Measurements from ENCODE around the gene LDB1. TPM values are rescaled to one million over a fixed set of nuclear protein-coding genes. Genes with fewer than 3 reads are reported as not detected.

Gene LDB1
- total and polyA plus RNA-seq, 2 donors (not counting 3 experiments of a cell fraction or from before 2014, with no cell fraction given): 65.7 to 137 TPM

DNA sequence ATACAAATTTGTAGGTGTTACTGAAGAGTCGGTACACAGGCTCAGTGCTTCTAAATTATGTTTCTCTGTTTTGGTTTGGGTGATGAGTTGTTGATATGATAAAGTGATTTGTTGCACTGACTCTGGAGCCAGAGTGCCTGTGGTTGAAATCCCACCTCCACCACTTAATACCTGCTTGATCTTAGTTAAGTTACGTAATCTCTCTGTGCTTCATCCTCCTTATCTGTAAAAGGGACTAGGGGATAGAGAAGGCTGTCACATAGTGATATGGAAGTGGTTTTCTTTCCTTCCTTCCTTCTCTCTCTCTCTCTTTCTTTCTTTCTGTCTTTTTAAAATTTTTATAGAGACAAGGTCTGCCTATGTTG lies 55.7 kb downstream of the LDB1 start:
- no peak overlapping the region for H3K27ac ChIP-seq (ENCODE audit: insufficient read depth, low read depth, low read length)
- no peak overlapping the region for H3K4me3 ChIP-seq (replicated peaks in 1 of 3; ENCODE audit: insufficient read depth in 1 of 3, low read depth in 1 of 3, low read length in 3 of 3)
- no TSS peak for BruUV-seq (replicated peaks)

More for the DNA sequence above, 55.7 kb downstream of the LDB1 start:
- peaks cover 30% of the 10 kb centered on the region for H3K79me2 ChIP-seq (ENCODE audit: control insufficient read depth, insufficient read depth, low read length)
- H4K20me1 ChIP-seq (replicated peaks; ENCODE audit: control insufficient read depth, extremely low read depth, insufficient read depth, low read length): no peaks in the 10 kb centered on the region
- peak overlapping the region; percentile 60 for H3K4me2 ChIP-seq (ENCODE audit: insufficient read depth, low read length)
- CTCF ChIA-PET: no interaction called here
- H3K4me1 ChIP-seq (ENCODE audit: control insufficient read depth, extremely low read depth, insufficient read depth, low read length): peaks cover 14% of the 10 kb centered on the region
- TF ChIP-seq POLR2A (IDR thresholded peaks at IDR 0.05; ENCODE audit: low read depth, low read length): no peak
- TF ChIP-seq, protein P1, sequence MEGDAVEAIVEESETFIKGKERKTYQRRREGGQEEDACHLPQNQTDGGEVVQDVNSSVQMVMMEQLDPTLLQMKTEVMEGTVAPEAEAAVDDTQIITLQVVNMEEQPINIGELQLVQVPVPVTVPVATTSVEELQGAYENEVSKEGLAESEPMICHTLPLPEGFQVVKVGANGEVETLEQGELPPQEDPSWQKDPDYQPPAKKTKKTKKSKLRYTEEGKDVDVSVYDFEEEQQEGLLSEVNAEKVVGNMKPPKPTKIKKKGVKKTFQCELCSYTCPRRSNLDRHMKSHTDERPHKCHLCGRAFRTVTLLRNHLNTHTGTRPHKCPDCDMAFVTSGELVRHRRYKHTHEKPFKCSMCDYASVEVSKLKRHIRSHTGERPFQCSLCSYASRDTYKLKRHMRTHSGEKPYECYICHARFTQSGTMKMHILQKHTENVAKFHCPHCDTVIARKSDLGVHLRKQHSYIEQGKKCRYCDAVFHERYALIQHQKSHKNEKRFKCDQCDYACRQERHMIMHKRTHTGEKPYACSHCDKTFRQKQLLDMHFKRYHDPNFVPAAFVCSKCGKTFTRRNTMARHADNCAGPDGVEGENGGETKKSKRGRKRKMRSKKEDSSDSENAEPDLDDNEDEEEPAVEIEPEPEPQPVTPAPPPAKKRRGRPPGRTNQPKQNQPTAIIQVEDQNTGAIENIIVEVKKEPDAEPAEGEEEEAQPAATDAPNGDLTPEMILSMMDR (IDR thresholded peaks at IDR 0.05; ENCODE audit: extremely low read depth in 1 of 2, insufficient read depth in 1 of 2, low read depth in 1 of 2, low read length in 2 of 2): no peak
- no peak for TF ChIP-seq POLR2AphosphoS5 (IDR thresholded peaks at IDR 0.05; ENCODE audit: insufficient read depth, low read depth, low read length)
- TF ChIP-seq, protein P2, sequence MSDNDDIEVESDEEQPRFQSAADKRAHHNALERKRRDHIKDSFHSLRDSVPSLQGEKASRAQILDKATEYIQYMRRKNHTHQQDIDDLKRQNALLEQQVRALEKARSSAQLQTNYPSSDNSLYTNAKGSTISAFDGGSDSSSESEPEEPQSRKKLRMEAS (IDR thresholded peaks at IDR 0.05; ENCODE audit: insufficient read depth, insufficient read length): no peak
- no peak for TF ChIP-seq MYC (IDR thresholded peaks at IDR 0.05; ENCODE audit: low read depth, low read length)
- TF ChIP-seq JUN (IDR thresholded peaks at IDR 0.05; ENCODE audit: borderline replicate concordance, insufficient read depth, insufficient read length, low read depth): no peak
- no peak for TF ChIP-seq EZH2 (IDR thresholded peaks at IDR 0.05; ENCODE audit: borderline replicate concordance, low read depth, low read length, severe bottlenecking)
- TF ChIP-seq GATA2 (IDR thresholded peaks at IDR 0.05; ENCODE audit: insufficient read depth, insufficient read length, low read depth, low read length): no peak
- no peak for TF ChIP-seq FOS (IDR thresholded peaks at IDR 0.05; ENCODE audit: borderline replicate concordance, insufficient read depth, low read length)
- DNase-seq (ENCODE audit: low read depth, low spot score): no peak
- no peaks in the 10 kb centered on the region for H3K9me3 ChIP-seq (replicated peaks; ENCODE audit: control insufficient read depth, insufficient read depth, low read length)
- H3K9ac ChIP-seq (replicated peaks; ENCODE audit: extremely low read depth, insufficient read depth, low read length): peak overlapping the region; percentile 70
- peak; percentile 28 for FAIRE-seq
- H3K9me1 ChIP-seq (replicated peaks; ENCODE audit: control insufficient read depth, extremely low read depth, insufficient read depth, low read length): no peaks in the 10 kb centered on the region
- H3K36me3 ChIP-seq (ENCODE audit: control insufficient read depth in 2 of 2, extremely low read depth in 1 of 2, insufficient read depth in 2 of 2, low read length in 2 of 2): no peaks in the 10 kb centered on the region
- POLR2A ChIA-PET: no interaction called here
- no peaks in the 10 kb centered on the region for H3K27me3 ChIP-seq (ENCODE audit: control insufficient read depth in 2 of 2, insufficient read depth in 2 of 2, low read length in 2 of 2)
- intact Hi-C loops (cut with micrococcal nuclease) (loop anchor here (2.0 kb wide), 2 partner anchors 50 to 224 kb away; no protein-coding TSS in a partner anchor), dilution Hi-C loops (cut with MboI; ENCODE audit: extremely low pct_ligation_motif_present, low sequenced_read_pairs) (no loop called here)
- H2AFZ ChIP-seq (ENCODE audit: low read depth, low read length): peak overlapping the region; percentile 93

All from endothelial cell of umbilical vein (primary cell).